Spinal cord (tissue), 10 donors: ENCODE measurements around the gene MRPS25. TPM values are rescaled to one million over a fixed set of nuclear protein-coding genes. Genes with fewer than 3 reads are reported as not detected.
A peak's percentile ranks its signal among the peaks of the same experiment; 100 is the strongest.
"Not testable (repeated sequence)": the region's sequence is repeated elsewhere in the genome, so short reads cannot be mapped to it uniquely, and the experiment has no call there.

Experiments
- DNase-seq, 6 donors: peaks; one replicate each; pipeline versions ENCODE4 v3.0.0 to v3.0.0-alpha.2; 2013 to 2015; ENCODE audit warnings: low spot score in 6 of 6, low read depth in 4 of 6
- H3K27ac ChIP-seq: one replicate; pipeline ENCODE4 v1.5.1; 2013; ENCODE audit warnings: low read depth, low read length, control low read depth
- H3K27me3 ChIP-seq: one replicate; pipeline ENCODE4 v1.6.1; 2013; ENCODE audit warnings: low read length; ENCODE audit not compliant: control insufficient read depth, insufficient read depth
- H3K36me3 ChIP-seq: one replicate; pipeline ENCODE4 v1.6.1; 2013; ENCODE audit warnings: low read length; ENCODE audit not compliant: control insufficient read depth, insufficient read depth
- H3K4me1 ChIP-seq: one replicate; pipeline ENCODE4 v1.6.1; 2013; ENCODE audit warnings: low read length; ENCODE audit not compliant: control insufficient read depth, insufficient read depth
- H3K4me3 ChIP-seq: one replicate; pipeline ENCODE4 v1.5.1; 2013; ENCODE audit warnings: low read depth, low read length, control low read depth
- H3K9me3 ChIP-seq: one replicate; pipeline ENCODE4 v1.6.1; 2013; ENCODE audit warnings: low read length; ENCODE audit not compliant: control insufficient read depth, insufficient read depth
- WGBS: methylation state at CpG from one replicate; pipeline ENCODE4 v1.1.5; 2013; ENCODE audit warnings: missing lambda C conversion rate; ENCODE audit not compliant: insufficient coverage; 5-methylcytosine and 5-hydroxymethylcytosine counted together
- polyA plus RNA-seq, 2 donors: library from polyadenylated mRNA; unstranded; fragments of 120-200 nt; gene quantifications; one replicate each; pipeline ENCODE4 v1.2.1, GENCODE V29; 2013; ENCODE audit not compliant: insufficient read length in 2 of 2
- total RNA-seq, 2 donors: library from RNA; depleted of rRNA in 1 of 2; stranded (reverse); fragments of 120-200 nt in 1 of 2; fragments of >200 nt in 1 of 2; gene quantifications; one replicate each; pipeline versions ENCODE4 v1.2.3 to v1.2.4, GENCODE V29; 2013 to 2014
- donor health status: healthy.

The MRPS25 gene
- total and polyA plus RNA-seq, 4 donors = 21.1 to 97.4 (median 59.4) TPM

DNA sequence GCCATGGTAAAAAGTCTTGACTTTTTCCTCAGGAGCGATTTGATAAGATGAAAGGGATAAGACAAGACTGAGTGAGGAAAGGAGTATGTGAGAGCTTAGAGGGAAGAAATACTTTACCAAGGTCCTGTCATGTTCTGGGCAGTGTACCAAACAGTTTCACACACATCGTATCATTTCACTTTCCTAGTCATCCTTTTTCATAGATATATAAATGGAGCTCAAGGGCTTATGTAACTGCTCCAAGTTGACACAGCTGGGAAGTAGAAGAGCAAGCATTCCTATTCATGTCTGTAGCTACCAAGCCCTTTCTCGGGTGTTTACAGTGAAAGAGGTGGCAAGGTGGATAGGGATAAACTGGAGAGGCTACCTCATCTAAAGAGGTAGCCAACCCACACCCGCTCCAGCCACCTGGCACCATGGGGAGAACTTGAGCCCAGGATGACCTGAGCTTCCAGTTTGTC is 57.4 kb downstream of the MRPS25 start:
- no peak overlapping the region for H3K4me3 ChIP-seq
- peak overlapping the region; percentile 9 for H3K27ac ChIP-seq
- no CpG with 5 or more reads among the region's 4 CpGs for WGBS
- H3K4me1 ChIP-seq = no peaks in the 10 kb centered on the region
- peak in 1 of 6 donors; percentile 53 for DNase-seq
- no peaks in the 10 kb centered on the region for H3K27me3 ChIP-seq
- no peaks in the 10 kb centered on the region for H3K9me3 ChIP-seq
- peaks cover 27% of the 10 kb centered on the region for H3K36me3 ChIP-seq

DNA sequence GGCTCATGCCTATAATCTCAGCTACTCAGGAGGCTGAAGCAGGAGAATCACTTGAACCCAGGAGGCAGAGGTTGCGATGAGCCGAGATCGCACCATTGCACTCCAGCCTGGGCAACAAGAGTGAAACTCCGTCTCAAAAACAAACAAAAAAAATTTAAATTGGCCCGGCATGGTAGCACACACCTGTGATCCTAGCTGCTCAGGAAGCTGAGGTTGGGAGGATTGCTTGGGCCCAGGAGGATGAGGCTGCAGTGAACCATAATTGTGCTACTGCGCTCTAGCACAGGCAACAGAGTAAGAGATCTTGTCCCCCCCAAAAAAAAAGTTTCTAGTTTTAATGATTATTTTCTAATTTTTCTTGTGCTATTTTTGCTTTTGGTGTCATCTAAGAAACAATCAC is 65.9 kb downstream of the MRPS25 start:
- not testable (repeated sequence) for H3K9me3 ChIP-seq, H3K36me3 ChIP-seq, DNase-seq, H3K27me3 ChIP-seq, H3K4me1 ChIP-seq, H3K27ac ChIP-seq, H3K4me3 ChIP-seq
- WGBS = 100% methylated on average over 4 of the region's 6 CpGs

Other genes starting within 250 kb of the MRPS25 start
- gene FGD5, start 246.4 kb downstream of the MRPS25 start, total RNA-seq = 10 to 100 TPM; 12.1 to 21.9 TPM
- gene FGD5, start 246.4 kb downstream of the MRPS25 start, polyA plus RNA-seq = 10 to 100 TPM; 12.0 to 14.3 TPM
- 10 to 100 TPM; 41.4 to 56.5 TPM for gene NR2C2, start 117.7 kb downstream of the MRPS25 start, total RNA-seq
- 10 to 100 TPM; 50.5 to 56.3 TPM for gene NR2C2, start 117.7 kb downstream of the MRPS25 start, polyA plus RNA-seq
- gene RBSN, start 33.8 kb upstream of the MRPS25 start, total RNA-seq = 10 to 100 TPM; 40.4 to 51.6 TPM
- gene RBSN, start 33.8 kb upstream of the MRPS25 start, polyA plus RNA-seq = 10 to 100 TPM; 45.3 to 46.9 TPM
- 10 to 100 TPM; 45.7 to 59.4 TPM for gene CAPN7, start 140.9 kb upstream of the MRPS25 start, total RNA-seq
- 10 to 100 TPM; 36.3 to 37.1 TPM for gene CAPN7, start 140.9 kb upstream of the MRPS25 start, polyA plus RNA-seq